Testis (tissue), 3 donors: ENCODE measurements around the gene TMEM100. TPM values are rescaled to one million over a fixed set of nuclear protein-coding genes. Genes with fewer than 3 reads are reported as not detected.

Experiments
- DNase-seq: peaks from one replicate; pipeline ENCODE4 v3.0.0-alpha.2; 2019
- H3K27ac ChIP-seq, 2 donors: fragments of 200-600 bp; sonication (generic); one replicate each; pipeline ENCODE4 v1.5.1; 2019
- H3K27me3 ChIP-seq: fragments of 200-600 bp; sonication (generic); one replicate; pipeline ENCODE4 v1.5.1; 2019
- H3K36me3 ChIP-seq: fragments of 200-600 bp; sonication (generic); one replicate; pipeline ENCODE4 v1.5.1; 2017; ENCODE audit warnings: low read depth; ENCODE audit errors: missing control alignments
- H3K4me1 ChIP-seq: fragments of 200-600 bp; sonication (generic); one replicate; pipeline ENCODE4 v1.5.1; 2019
- H3K4me3 ChIP-seq, 2 donors: fragments of 200-600 bp; sonication (generic); one replicate each; pipeline ENCODE4 v1.5.1; 2017 to 2019
- H3K9me3 ChIP-seq: fragments of 200-600 bp; sonication (generic); one replicate; pipeline ENCODE4 v1.5.1; 2017
- POLR2A ChIP-seq: fragments of 450-650 bp; IDR thresholded peaks from one replicate; pipeline ENCODE4 v1.6.1; 2017; ENCODE audit warnings: antibody characterized with exemption, mild to moderate bottlenecking, moderate library complexity
- WGBS, 2 donors: methylation state at CpG; one replicate each; pipeline ENCODE4 v1.1.5; 2018; 5-methylcytosine and 5-hydroxymethylcytosine counted together
- intact Hi-C: fragments of 100-400 bp; cut with DNase I; formaldehyde crosslinking; loops from one replicate; pipeline ENCODE4 v1.15.1; 2023; ENCODE audit warnings: low total_unique reads
- polyA plus RNA-seq: library from polyadenylated mRNA; stranded (reverse); fragments of 350-450 nt; fragmentation: Illumina TruSeq; extraction: RNeasy Lipid Tissue Mini Kit (QIAGEN cat#74804); gene quantifications from one replicate; pipeline ENCODE4 v1.2.3, GENCODE V29; 2014; ENCODE audit warnings: low read depth, low replicate concordance; ENCODE audit not compliant: insufficient read depth
- total RNA-seq, 2 donors: library from RNA; depleted of rRNA; stranded (reverse); fragments of >200 nt; gene quantifications; one replicate each; pipeline ENCODE4 v1.2.3, GENCODE V29; 2016
- TF ChIP-seq, protein P1 (sequence below), 3 experiments: fragments of 450-650 bp in 2 of 3; fragments of 200-600 bp in 1 of 3; sonication (generic) in 1 of 3; IDR thresholded peaks; one replicate each; pipeline ENCODE4 v1.5.1; 2016 to 2019; ENCODE audit warnings: antibody characterized with exemption in 3 of 3, mild to moderate bottlenecking in 2 of 3, moderate library complexity in 1 of 3

The TMEM100 gene
- total and polyA plus RNA-seq, 3 donors from 2014 or later, result 3.1 to 5.8 (median 4.4) TPM

DNA sequence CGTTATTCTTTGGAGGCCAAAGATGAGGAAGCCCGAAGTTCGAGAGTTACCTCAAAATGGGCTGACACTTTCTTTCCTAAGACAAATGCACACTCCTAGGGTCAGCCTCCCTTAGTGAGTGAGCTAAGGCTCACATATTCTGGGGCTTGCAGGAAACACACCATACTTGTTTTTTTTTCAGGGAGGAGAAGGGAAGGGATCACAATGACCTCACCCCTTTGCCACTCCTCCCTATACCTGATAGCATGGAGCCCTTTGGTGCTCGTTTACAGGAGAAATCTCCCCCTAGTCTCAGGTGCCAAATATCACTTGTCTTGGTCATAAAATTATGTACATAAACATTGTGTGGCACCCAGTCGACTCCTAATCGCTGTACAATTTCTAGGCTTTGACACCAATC is 4.6 kb upstream of the TMEM100 start:
- no peak for DNase-seq
- peak overlapping the region in 1 of 2 donors; percentile 20 for H3K27ac ChIP-seq
- no peaks in the 10 kb centered on the region for H3K36me3 ChIP-seq
- 82 to 89% methylated on average over 6 of the region's 6 CpGs for WGBS, 2 donors
- H3K4me1 ChIP-seq, result peaks cover 21% of the 10 kb centered on the region
- intact Hi-C loops, result no loop called here
- TF ChIP-seq POLR2A, result no peak
- TF ChIP-seq, protein P1, sequence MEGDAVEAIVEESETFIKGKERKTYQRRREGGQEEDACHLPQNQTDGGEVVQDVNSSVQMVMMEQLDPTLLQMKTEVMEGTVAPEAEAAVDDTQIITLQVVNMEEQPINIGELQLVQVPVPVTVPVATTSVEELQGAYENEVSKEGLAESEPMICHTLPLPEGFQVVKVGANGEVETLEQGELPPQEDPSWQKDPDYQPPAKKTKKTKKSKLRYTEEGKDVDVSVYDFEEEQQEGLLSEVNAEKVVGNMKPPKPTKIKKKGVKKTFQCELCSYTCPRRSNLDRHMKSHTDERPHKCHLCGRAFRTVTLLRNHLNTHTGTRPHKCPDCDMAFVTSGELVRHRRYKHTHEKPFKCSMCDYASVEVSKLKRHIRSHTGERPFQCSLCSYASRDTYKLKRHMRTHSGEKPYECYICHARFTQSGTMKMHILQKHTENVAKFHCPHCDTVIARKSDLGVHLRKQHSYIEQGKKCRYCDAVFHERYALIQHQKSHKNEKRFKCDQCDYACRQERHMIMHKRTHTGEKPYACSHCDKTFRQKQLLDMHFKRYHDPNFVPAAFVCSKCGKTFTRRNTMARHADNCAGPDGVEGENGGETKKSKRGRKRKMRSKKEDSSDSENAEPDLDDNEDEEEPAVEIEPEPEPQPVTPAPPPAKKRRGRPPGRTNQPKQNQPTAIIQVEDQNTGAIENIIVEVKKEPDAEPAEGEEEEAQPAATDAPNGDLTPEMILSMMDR (IDR thresholded peaks at IDR 0.05), result no peak
- H3K9me3 ChIP-seq, result no peaks in the 10 kb centered on the region
- no peak overlapping the region for H3K4me3 ChIP-seq
- H3K27me3 ChIP-seq, result no peaks in the 10 kb centered on the region

DNA sequence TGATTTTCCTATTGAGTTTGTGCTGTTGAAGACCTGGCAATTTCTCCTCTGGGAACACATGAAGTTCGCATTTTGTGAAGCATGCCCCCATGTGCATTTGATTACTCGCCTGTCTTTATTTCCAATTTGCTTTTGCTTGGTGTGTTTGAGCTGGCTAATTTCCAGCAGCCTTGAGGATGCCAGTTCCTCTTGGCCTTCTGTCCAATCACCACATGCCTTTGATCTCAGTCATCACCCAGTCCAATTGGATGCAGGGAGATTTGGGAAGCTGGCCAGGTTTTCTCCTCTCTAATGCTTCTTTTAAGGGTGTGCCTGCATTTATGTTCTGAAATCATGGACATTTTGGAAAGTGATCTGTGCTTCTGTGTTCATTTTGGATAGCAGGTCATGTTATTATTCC is 3.8 kb upstream of the TMEM100 start:
- Histone ChIP-seq H3K9me3 (no peaks in the 10 kb centered on the region), H3K4me3 (no peak overlapping the region), H3K36me3 (no peaks in the 10 kb centered on the region), H3K27ac (peak overlapping the region in 1 of 2 donors; percentile 42), H3K27me3 (no peaks in the 10 kb centered on the region), H3K4me1 (peaks cover 13% of the 10 kb centered on the region)
- DNase-seq, result peak; percentile 61
- 45 to 63% methylated on average over 2 of the region's 2 CpGs for WGBS, 2 donors
- intact Hi-C loops, result no loop called here
- no peak for TF ChIP-seq POLR2A
- TF ChIP-seq, protein P1 (IDR thresholded peaks at IDR 0.05), result no peak

DNA sequence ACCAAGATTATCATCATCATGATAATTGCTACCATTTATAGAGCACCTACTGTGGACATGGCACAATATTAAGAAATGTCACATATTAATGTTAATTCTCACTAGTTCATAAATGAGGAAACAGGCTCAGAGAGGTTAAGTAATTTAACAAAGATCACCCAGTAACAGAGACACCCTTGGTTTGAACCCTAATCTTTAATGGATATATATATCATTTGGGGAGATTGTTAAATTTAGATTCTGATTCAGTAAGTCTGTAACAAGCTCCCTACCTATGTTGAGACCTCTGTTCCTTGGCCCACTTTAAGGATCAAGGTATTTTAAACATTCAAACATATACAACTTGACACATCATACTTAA is 804 bp upstream of the TMEM100 start:
- Histone ChIP-seq H3K4me1 (peaks cover 10% of the 10 kb centered on the region), H3K4me3 (no peak overlapping the region), H3K27me3 (no peaks in the 10 kb centered on the region), H3K36me3 (no peaks in the 10 kb centered on the region), H3K27ac (no peak overlapping the region), H3K9me3 (no peaks in the 10 kb centered on the region)
- intact Hi-C loops, result no loop called here
- no peak for DNase-seq
- TF ChIP-seq, protein P1 (IDR thresholded peaks at IDR 0.05), result no peak
- TF ChIP-seq POLR2A, result no peak

DNA sequence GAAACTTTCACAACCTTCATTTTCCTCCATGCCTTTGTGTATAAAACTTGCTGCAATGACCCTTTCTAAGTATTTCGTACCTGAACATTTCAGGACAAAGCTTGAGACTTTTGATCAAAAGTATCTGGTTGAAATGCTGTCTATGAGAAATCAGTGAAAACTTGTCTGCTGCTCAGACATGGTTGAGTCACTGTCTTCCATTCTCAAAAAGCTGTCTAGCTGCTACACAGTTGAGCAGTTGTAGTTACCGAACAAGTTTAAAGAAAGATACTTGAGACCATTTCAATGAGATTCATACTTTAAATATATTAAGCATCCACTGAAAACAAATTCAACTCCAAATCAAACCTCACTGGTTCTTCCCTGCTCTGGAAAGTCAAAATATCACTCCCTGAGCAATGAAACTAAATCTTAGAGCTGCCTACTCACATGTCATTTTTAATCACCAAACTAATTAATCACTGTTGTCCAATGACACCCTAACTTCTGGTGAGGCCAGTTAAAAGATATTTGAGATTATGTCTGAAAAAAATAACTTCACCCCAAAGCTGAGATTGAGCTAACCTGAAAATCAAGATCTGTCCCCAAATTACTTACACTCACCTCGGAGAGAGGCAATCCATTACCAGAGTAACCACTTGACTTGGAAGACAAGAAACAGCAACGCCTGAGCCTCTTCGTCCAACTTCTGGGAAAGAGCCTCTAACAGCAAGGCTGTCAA is 488 bp downstream of the TMEM100 start:
- TF ChIP-seq, protein P1 (IDR thresholded peaks at IDR 0.05), result no peak
- TF ChIP-seq POLR2A, result no peak
- intact Hi-C loops, result no loop called here
- no peaks in the 10 kb centered on the region for H3K36me3 ChIP-seq
- no peak for DNase-seq
- H3K27ac ChIP-seq, result peak overlapping the region in 1 of 2 donors; percentile 59
- no peaks in the 10 kb centered on the region for H3K9me3 ChIP-seq
- peak overlapping the region in 1 of 2 donors; percentile 17 for H3K4me3 ChIP-seq
- H3K4me1 ChIP-seq, result peaks cover 6% of the 10 kb centered on the region
- WGBS, 2 donors, result 45 to 50% methylated on average over 5 of the region's 5 CpGs
- H3K27me3 ChIP-seq, result no peaks in the 10 kb centered on the region
